Calu3 (cell line): ENCODE data around the gene TRABD2B. TPM values are rescaled to one million over a fixed set of nuclear protein-coding genes. Genes with fewer than 3 reads are reported as not detected.

Experiments
- BruUV-seq: library from RNA; stranded (reverse); fragments of 400-500 nt; replicated peaks from 2 replicates; lab custom pipeline; 2021; lab: Mats Ljungman, UMichigan
- CTCF ChIA-PET: fragments of 300-600 bp; sonication (Branson Sonifier 250); formaldehyde crosslinking; loops from one replicate; lab custom pipeline; 2022; ENCODE audit warnings: antibody characterized with exemption; lab: Charles Lee
- DNase-seq: peaks from one replicate; pipeline ENCODE4 v3.0.0; 2022
- H3K27ac Mint-ChIP-seq: one replicate; pipeline ENCODE4 v1.8.0; 2022; ENCODE audit warnings: mixed read lengths; ENCODE audit not compliant: unreplicated experiment
- H3K27me3 Mint-ChIP-seq: one replicate; pipeline ENCODE4 v1.8.0; 2022; ENCODE audit warnings: mixed read lengths; ENCODE audit not compliant: unreplicated experiment
- H3K36me3 Mint-ChIP-seq: one replicate; pipeline ENCODE4 v1.8.0; 2022; ENCODE audit warnings: mild to moderate bottlenecking, moderate library complexity, mixed read lengths; ENCODE audit not compliant: insufficient read depth, unreplicated experiment
- H3K4me1 Mint-ChIP-seq: one replicate; pipeline ENCODE4 v1.8.0; 2022; ENCODE audit warnings: mild to moderate bottlenecking, low read depth, mixed read lengths; ENCODE audit not compliant: unreplicated experiment
- H3K4me3 Mint-ChIP-seq: one replicate; pipeline ENCODE4 v1.8.0; 2022; ENCODE audit warnings: mild to moderate bottlenecking, low read depth, moderate library complexity, mixed read lengths; ENCODE audit not compliant: unreplicated experiment
- H3K9me3 Mint-ChIP-seq: one replicate; pipeline ENCODE4 v1.8.0; 2022; ENCODE audit warnings: low read depth, mixed read lengths; ENCODE audit not compliant: unreplicated experiment
- intact Hi-C: fragments of 100-400 bp; cut with micrococcal nuclease; formaldehyde crosslinking; loops from one replicate; pipeline ENCODE4 v1.10.0; 2022; ENCODE audit not compliant: unreplicated experiment
- total RNA-seq: library from RNA; stranded (reverse); gene quantifications from 2 replicates; pipeline ENCODE4 v1.2.3, GENCODE V29; 2022
- TF ChIP-seq, protein P1 (sequence below): fragments of 200-600 bp; IDR thresholded peaks from one replicate; pipeline ENCODE4 v1.8.0; 2022; ENCODE audit warnings: antibody characterized with exemption; ENCODE audit not compliant: unreplicated experiment

Gene TRABD2B
- total RNA-seq, 1 experiment from 2014 or later = 0.42 TPM

DNA sequence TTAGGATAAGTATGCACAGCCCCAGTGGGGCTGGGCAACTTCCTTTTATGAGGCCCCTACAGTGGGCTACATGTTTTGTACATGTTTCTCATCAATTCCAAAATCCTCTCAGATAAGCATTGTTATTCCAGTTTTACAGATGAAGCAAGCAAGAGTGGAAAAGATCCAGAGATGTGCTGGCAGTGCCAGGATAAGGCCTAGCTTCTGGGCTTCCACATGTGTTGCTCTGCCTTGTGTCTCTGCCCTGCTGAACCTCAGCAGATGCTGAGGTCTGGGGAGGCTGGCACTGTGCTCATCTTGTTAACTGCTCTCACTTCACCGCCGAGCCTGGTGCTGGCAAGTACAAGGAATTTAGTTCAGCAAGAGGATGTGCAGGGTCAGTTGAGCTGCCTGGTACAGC is 202.1 kb downstream of the TRABD2B start:
- Mint-ChIP-seq H3K9me3 (no peaks in the 10 kb centered on the region), H3K4me1 (no peaks in the 10 kb centered on the region), H3K27ac (no peak overlapping the region), H3K36me3 (no peaks in the 10 kb centered on the region), H3K4me3 (no peak overlapping the region), H3K27me3 (no peaks in the 10 kb centered on the region)
- no peak for DNase-seq
- BruUV-seq = no TSS peak
- CTCF ChIA-PET = no interaction called here
- intact Hi-C loops = no loop called here
- TF ChIP-seq, protein P1, sequence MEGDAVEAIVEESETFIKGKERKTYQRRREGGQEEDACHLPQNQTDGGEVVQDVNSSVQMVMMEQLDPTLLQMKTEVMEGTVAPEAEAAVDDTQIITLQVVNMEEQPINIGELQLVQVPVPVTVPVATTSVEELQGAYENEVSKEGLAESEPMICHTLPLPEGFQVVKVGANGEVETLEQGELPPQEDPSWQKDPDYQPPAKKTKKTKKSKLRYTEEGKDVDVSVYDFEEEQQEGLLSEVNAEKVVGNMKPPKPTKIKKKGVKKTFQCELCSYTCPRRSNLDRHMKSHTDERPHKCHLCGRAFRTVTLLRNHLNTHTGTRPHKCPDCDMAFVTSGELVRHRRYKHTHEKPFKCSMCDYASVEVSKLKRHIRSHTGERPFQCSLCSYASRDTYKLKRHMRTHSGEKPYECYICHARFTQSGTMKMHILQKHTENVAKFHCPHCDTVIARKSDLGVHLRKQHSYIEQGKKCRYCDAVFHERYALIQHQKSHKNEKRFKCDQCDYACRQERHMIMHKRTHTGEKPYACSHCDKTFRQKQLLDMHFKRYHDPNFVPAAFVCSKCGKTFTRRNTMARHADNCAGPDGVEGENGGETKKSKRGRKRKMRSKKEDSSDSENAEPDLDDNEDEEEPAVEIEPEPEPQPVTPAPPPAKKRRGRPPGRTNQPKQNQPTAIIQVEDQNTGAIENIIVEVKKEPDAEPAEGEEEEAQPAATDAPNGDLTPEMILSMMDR = no peak

DNA sequence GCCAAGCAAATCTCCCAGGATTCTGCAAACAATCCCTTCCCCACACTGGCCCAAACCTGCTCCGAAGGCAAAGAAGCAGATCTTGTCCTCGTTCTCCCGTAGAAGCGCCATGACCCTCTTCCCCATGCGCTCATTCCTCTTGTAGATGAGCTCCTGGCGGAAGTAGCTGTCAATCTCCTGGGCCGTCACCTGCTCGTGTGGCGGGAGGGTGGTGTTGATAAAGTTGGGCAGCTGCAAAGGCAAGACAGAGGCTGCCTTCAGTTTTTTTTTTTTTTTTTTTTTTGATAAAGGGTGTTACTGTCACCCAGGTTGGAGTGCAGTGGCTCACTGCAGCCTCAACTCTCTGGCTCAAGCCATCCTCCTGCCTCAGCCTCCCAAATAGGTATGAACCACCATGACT is 202.7 kb downstream of the TRABD2B start:
- intact Hi-C loops = no loop called here
- CTCF ChIA-PET = no interaction called here
- Mint-ChIP-seq H3K4me3 (no peak overlapping the region), H3K27ac (no peak overlapping the region), H3K27me3 (no peaks in the 10 kb centered on the region), H3K4me1 (no peaks in the 10 kb centered on the region), H3K9me3 (no peaks in the 10 kb centered on the region), H3K36me3 (no peaks in the 10 kb centered on the region)
- TF ChIP-seq, protein P1 = no peak
- BruUV-seq = no TSS peak
- no peak for DNase-seq

DNA sequence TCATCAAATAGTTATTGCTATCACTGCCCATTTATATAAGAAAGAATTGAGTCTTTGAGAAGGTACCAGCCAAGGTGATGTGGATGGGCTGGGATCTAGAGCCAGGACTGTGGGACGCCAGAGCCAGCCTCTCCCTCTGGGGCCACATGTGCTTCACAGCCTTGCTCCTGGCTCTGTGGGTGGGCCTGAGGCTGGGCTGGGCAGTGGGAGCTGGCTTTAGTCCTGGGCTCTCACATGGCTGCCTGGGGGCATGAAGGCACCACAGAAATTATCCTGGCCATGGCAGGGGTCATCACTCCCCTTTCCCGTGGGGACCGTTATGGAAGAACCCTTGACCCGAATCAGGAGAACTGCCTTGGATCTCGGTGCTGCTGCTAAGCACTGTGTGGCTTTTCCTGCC is 203.1 kb downstream of the TRABD2B start:
- H3K27me3 Mint-ChIP-seq = no peaks in the 10 kb centered on the region
- CTCF ChIA-PET = no interaction called here
- intact Hi-C loops = no loop called here
- no peak overlapping the region for H3K4me3 Mint-ChIP-seq
- TF ChIP-seq, protein P1 = no peak
- H3K36me3 Mint-ChIP-seq = no peaks in the 10 kb centered on the region
- no peak for DNase-seq
- H3K27ac Mint-ChIP-seq = no peak overlapping the region
- H3K4me1 Mint-ChIP-seq = no peaks in the 10 kb centered on the region
- no peaks in the 10 kb centered on the region for H3K9me3 Mint-ChIP-seq
- BruUV-seq = no TSS peak

DNA sequence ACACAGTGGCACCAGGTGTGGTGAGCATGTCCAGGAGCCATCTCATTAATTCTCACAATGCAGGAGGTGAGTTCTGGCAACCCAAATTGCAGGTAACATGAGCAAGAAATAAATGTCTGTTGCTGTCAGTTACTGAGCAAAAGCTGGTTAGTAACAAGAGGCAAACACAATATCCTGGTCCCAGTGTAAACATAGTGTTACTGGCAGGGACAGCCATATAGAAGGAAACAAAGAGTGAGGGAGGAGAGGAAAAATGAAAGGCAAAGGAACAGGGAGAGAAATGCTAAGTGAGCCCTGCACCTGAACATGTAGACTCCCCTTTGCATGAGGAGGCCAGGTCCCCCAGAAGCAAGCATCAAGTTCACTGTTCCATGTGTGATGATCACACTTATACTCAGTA is 203.6 kb downstream of the TRABD2B start:
- CTCF ChIA-PET = no interaction called here
- TF ChIP-seq, protein P1 = no peak
- no peaks in the 10 kb centered on the region for H3K27me3 Mint-ChIP-seq
- intact Hi-C loops = no loop called here
- H3K36me3 Mint-ChIP-seq = no peaks in the 10 kb centered on the region
- no peaks in the 10 kb centered on the region for H3K4me1 Mint-ChIP-seq
- H3K9me3 Mint-ChIP-seq = no peaks in the 10 kb centered on the region
- no peak for DNase-seq
- no peak overlapping the region for H3K27ac Mint-ChIP-seq
- BruUV-seq = no TSS peak
- H3K4me3 Mint-ChIP-seq = no peak overlapping the region
